Left lung (tissue), 10 donors: Measurements from ENCODE around the gene RPS28. TPM values are rescaled to one million over a fixed set of nuclear protein-coding genes. Genes with fewer than 3 reads are reported as not detected.

Experiments
- ATAC-seq: fragments of 200-7000 bp; cut with Tn5 transposase; one replicate; pipeline ENCODE4 v1.9.1; 2020; ENCODE audit warnings: moderate library complexity
- DNase-seq, 4 donors: peaks; one replicate each; pipeline ENCODE4 v3.0.0-alpha.2; 2013 to 2020
- H3K27ac ChIP-seq, 2 donors: fragments of 200-600 bp; sonication (generic) in 1 of 2; one replicate each; pipeline versions ENCODE4 v1.5.0 to v1.8.0; 2020 to 2021
- H3K27me3 ChIP-seq, 2 donors: fragments of 200-600 bp; sonication (generic) in 1 of 2; one replicate each; pipeline versions ENCODE4 v1.5.0 to v1.8.0; 2020 to 2021
- H3K36me3 ChIP-seq, 2 donors: fragments of 200-600 bp; sonication (generic) in 1 of 2; one replicate each; pipeline versions ENCODE4 v1.5.0 to v1.8.0; 2020 to 2021
- H3K4me1 ChIP-seq, 2 donors: fragments of 200-600 bp; one replicate each; pipeline ENCODE4 v1.8.0; 2021
- H3K4me3 ChIP-seq, 2 donors: fragments of 200-600 bp; sonication (generic) in 1 of 2; one replicate each; pipeline versions ENCODE4 v1.5.0 to v1.8.0; 2020 to 2021; ENCODE audit warnings: mild to moderate bottlenecking in 1 of 2
- H3K9me3 ChIP-seq, 2 donors: fragments of 200-600 bp; sonication (generic) in 1 of 2; one replicate each; pipeline versions ENCODE4 v1.5.0 to v1.8.0; 2020 to 2021
- intact Hi-C, 2 donors: fragments of 100-400 bp; cut with DNase I; formaldehyde crosslinking; loops; one replicate each; pipeline versions ENCODE4 v1.11.2 to v1.14.2; 2022
- polyA plus RNA-seq, 6 donors: library from polyadenylated mRNA; unstranded; fragments of 120-200 nt; gene quantifications; one replicate each; pipeline ENCODE4 v1.2.1, GENCODE V29; 2013; ENCODE audit not compliant: insufficient read length in 6 of 6
- total RNA-seq, 2 donors: library from RNA; stranded (reverse); fragmentation: NEBNext Ultra II Directional; extraction: Animal tissue kit (Norgen Biotek cat#: 25700); gene quantifications; one replicate each; pipeline ENCODE4 v1.2.1, GENCODE V29; 2021
- TF ChIP-seq, protein P1 (sequence below), 2 donors: fragments of 200-600 bp; sonication (generic) in 1 of 2; IDR thresholded peaks; one replicate each; pipeline versions ENCODE4 v1.5.0 to v1.8.0; 2021; ENCODE audit warnings: antibody characterized with exemption in 2 of 2
- donor health status: DM: no; HTN: yes; CAD: no.
- donor health status: DM: no; HTN: no; CAD: no.

The RPS28 gene
- total and polyA plus RNA-seq, 8 donors = 565 to 1,630 (median 655) TPM

GRCh38 chr19:8357007-8357521 lies 35.8 kb downstream of the RPS28 start:
- Histone ChIP-seq H3K27me3 (peaks cover 0 to 14% of the 10 kb centered on the region in 2 donors), H3K36me3 (no peaks in the 10 kb centered on the region), H3K4me1 (peaks cover 11 to 65% of the 10 kb centered on the region in 2 donors), H3K27ac (no peak overlapping the region), H3K9me3 (no peaks in the 10 kb centered on the region), H3K4me3 (no peak overlapping the region)
- TF ChIP-seq, protein P1, sequence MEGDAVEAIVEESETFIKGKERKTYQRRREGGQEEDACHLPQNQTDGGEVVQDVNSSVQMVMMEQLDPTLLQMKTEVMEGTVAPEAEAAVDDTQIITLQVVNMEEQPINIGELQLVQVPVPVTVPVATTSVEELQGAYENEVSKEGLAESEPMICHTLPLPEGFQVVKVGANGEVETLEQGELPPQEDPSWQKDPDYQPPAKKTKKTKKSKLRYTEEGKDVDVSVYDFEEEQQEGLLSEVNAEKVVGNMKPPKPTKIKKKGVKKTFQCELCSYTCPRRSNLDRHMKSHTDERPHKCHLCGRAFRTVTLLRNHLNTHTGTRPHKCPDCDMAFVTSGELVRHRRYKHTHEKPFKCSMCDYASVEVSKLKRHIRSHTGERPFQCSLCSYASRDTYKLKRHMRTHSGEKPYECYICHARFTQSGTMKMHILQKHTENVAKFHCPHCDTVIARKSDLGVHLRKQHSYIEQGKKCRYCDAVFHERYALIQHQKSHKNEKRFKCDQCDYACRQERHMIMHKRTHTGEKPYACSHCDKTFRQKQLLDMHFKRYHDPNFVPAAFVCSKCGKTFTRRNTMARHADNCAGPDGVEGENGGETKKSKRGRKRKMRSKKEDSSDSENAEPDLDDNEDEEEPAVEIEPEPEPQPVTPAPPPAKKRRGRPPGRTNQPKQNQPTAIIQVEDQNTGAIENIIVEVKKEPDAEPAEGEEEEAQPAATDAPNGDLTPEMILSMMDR (IDR thresholded peaks at IDR 0.05) = no peak
- peak in 1 of 4 donors; percentile 13 for DNase-seq
- ATAC-seq = no peak
- intact Hi-C loops = loop anchor here in 1 of 2 donors (5.0 kb wide), 1 partner anchor 145 kb away; the partner anchor contains the start of gene PRAM1

DNA sequence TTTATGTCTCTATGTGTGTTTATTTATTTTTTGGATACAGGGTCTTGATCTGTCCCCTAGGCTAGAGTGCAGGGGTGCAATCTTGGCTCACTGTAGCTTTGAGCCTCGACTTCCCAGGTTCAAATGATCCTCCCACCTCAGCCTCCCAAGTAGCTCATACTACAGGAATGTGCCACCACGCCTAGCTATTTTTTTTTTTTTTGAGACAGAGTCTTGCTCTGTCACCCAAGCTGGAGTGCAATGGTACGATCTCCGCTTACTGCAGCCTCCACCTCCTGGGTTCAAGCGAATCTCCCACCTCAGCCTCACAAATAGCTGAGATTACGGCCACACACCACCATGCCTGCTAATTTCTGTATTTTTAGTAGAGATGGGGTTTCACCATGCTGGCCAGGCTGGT lies 37.7 kb downstream of the RPS28 start:
- Histone ChIP-seq H3K36me3 (no peaks in the 10 kb centered on the region), H3K4me3 (no peak overlapping the region), H3K4me1 (peaks cover 22 to 67% of the 10 kb centered on the region in 2 donors), H3K27ac (no peak overlapping the region), H3K9me3 (no peaks in the 10 kb centered on the region), H3K27me3 (peaks cover 0 to 21% of the 10 kb centered on the region in 2 donors)
- ATAC-seq (no peak), DNase-seq (peak in 1 of 4 donors; percentile 2)
- intact Hi-C loops = loop anchor here in 1 of 2 donors (5.0 kb wide), 1 partner anchor 143 kb away; the partner anchor contains the start of gene PRAM1
- TF ChIP-seq, protein P1 (IDR thresholded peaks at IDR 0.05) = no peak

GRCh38 chr19:8360196-8360595 lies 38.9 kb downstream of the RPS28 start:
- intact Hi-C loops = no loop called here
- Histone ChIP-seq H3K4me3 (no peak overlapping the region), H3K4me1 (peaks cover 26 to 66% of the 10 kb centered on the region in 2 donors), H3K27me3 (peaks cover 0 to 34% of the 10 kb centered on the region in 2 donors), H3K36me3 (no peaks in the 10 kb centered on the region), H3K27ac (no peak overlapping the region), H3K9me3 (no peaks in the 10 kb centered on the region)
- peak in 1 of 4 donors; percentile 5 for DNase-seq
- ATAC-seq = no peak
- TF ChIP-seq, protein P1 (IDR thresholded peaks at IDR 0.05) = no peak

- Histone ChIP-seq H3K9me3 (no peaks in the 10 kb centered on the region), H3K4me1 (peaks cover 26 to 66% of the 10 kb centered on the region in 2 donors), H3K27ac (peak overlapping the region; percentile 76 to 78), H3K4me3 (no peak overlapping the region), H3K36me3 (no peaks in the 10 kb centered on the region), H3K27me3 (peaks cover 0 to 53% of the 10 kb centered on the region in 2 donors)
- TF ChIP-seq, protein P1 (IDR thresholded peaks at IDR 0.05) = no peak
- peak; percentile 82 for ATAC-seq
- peak; percentile 80 to 95 (median 92) for DNase-seq
- intact Hi-C loops = no loop called here
Measured at GRCh38 chr19:8361921-8362793, 40.9 kb downstream of the RPS28 start.
